Activated T-cell treated with anti-CD3 and anti-CD28 coated beads, Interleukin-2, amount 50 U/mL, for 1 hour (primary cell): ENCODE measurements around the gene KCNK10.

Experiments
- DNase-seq: peaks from one replicate; pipeline ENCODE4 v3.0.0-alpha.2; 2020

KCNK10 gene

DNA sequence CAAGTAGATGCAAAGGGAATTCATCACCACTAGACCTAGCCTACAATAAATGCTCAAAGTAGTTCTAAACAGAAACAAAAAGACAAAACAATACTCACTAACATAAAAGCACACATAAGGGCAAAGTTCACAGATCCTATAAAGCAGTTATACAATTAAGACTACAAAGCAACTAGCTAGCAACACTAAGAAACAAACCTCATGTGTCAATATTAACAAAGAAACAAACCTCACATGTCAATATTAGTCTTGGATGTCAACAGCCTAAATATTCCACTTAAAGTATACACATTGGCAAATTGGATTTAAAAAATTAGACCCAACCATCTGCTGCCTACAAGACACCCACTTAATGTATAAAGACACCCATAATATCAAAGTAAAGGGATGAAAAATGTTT is 152.7 kb downstream of the KCNK10 start:
- DNase-seq: no peak

DNA sequence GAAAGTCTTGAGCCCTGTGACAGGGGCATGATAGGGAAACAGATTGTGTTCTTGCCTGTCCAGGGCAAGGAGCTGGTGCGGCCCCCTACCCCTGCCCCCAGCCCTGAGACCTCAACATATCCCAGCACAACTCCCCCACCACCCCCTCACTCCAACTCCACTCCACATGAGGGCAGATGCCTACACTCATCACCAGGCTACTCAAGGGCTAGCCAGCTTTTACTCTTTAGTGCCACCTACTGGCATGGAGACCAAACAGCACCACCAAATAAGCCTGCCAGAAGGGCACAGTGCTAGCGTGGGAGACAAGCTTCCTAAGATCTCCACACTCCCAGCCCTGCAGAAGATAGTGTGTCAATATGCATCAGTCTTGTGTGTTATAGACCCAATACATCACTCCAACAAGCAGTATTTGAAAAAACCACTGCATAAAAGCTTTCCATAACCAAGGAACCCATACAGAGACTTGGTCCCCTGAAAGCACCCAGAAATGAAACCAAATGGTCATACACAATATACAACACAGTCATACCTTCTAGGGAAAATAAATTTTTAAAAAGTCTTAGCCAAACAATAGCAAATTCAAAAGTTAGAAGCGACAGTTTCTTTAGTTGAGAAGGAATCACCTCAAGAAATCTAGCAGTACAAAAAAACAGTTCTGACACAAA is 154.4 kb downstream of the KCNK10 start:
- DNase-seq: peak; percentile 55

DNA sequence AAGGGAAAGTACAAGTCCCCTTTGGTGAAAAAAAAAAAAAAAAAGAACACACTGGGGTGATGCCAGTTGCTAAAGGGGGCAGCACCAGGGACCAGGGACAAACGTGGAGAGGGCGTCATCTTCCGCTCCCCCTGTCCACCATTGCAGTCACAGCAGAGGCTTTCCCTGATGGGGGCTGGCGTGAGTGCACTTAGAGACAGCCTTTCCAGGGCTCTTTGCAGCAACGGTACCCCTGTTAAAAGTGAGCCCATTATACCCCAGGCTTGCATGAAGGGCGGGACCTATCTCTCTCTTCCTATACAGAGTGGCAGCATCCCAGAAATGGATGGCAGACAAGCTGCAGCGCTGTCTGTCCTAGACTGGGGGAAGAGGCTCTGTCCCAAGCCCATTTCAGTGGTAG is 155.0 kb downstream of the KCNK10 start:
- no peak for DNase-seq

GRCh38 chr14:88166616-88167015 is 156.5 kb downstream of the KCNK10 start:
- DNase-seq: no peak

DNA sequence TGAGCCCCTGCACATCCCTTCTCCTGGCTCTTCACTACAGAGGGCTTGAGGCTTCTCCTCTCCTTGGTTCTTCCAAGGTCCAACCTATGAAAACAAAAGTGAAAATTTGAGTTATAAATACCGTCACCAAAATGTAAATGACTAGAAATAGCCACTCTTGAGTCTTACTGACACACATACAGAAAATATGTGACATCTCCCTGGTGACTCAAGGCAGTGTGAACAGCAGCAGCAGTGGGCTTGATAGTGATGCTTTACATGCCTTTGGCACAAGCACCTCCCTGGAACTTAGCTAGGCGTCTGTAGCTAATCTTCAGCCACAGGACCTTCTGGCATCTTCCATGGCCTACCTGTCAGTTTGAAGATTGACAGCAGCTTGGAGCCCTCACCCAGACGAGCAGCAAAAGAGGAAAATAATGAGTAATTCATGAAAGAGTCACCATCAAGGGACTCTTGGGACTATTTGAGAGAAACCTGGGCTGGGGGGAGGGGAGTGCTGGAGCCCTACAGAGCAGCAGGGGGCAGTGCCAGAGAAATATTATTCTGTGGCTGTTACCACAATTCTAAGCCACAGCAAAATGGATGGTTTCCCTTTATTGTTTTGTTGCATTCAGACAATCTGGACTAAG is 158.0 kb downstream of the KCNK10 start:
- no peak for DNase-seq

DNA sequence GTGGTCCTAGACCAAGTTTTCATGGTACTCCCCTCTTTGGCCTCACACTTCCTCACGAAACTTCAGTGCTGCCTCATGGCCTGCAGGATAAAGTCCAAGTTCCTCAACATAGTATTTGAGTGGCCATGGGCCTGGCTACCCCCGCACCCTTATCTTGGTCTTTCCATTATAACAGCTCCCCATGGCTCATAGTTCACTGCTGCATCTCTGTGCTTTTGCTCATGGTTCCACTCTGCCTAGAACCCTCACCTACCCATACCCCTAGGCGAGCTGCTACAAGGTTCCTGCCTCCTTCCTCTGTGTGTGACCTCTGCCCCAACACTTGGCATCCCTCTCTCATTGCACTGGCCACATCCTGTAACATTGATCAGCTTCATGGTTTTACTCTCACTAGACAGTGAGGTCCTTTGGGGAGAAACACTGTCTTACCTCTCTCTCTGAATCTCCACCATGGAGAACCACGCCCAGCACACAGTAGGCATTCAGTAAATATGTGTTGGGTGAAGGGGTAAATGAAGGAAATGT is 159.3 kb downstream of the KCNK10 start:
- DNase-seq: no peak

- no peak for DNase-seq
Measured at GRCh38 chr14:88156127-88156526, 166.9 kb downstream of the KCNK10 start.

- DNase-seq: no peak
Measured at GRCh38 chr14:88154926-88155325, 168.1 kb downstream of the KCNK10 start.

DNA sequence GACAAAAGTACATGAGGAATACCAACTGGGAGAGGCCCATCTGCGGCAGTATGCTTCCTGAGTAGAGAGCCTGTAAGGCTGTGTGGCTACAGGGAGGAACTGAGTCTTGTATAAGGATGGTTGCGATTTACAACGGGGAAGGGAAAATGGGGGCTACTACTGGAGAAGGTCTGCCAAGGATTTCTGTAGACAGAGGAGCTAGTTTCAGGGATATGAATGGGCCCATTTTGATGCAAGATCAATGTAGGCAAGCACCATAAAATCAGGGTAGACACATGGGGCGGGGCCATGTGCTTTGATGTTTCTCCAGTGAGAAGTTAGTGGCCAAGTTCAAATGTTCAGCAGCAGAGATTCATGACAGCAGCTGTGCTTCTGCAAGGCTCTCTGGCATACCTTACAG is 168.7 kb downstream of the KCNK10 start:
- no peak for DNase-seq

DNA sequence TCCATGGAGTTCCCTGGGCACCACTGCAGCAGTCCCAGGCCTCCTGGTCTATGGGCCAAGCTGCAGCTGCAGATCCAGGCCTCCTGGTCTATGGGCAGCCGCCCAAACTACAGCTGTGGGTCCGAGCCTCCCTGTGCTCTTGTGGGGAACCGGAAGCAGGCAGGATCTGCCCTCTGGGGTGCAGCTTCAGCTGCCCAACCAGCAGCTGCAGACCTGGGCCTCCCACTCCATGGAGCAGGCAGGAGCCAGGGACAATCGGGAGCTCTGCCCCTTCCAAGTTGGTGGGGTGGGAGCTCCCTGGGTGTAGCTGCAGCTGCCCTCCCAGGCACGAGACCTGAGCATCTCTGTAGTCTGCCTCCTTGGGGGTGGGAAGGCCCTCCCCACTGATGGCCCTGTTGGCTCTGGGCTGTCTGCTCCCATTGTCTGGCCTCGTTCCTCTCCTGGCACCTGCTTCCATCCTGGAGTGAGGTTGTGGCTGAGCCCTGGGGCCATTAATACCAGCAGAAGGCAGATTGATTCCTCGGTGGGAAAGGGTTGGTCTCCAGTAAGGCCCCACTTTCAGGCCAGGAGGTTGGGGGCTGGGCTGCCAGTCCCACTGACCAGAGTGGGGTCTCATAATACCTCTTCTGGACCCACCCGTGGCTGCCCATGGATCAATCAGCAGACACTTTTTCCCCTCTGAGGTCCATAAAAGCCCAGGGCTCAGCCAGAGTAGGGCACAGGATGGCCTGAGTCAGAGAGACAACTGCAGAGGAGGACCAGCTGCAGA is 176.0 kb downstream of the KCNK10 start:
- DNase-seq: no peak

- no peak for DNase-seq
Measured at GRCh38 chr14:88143810-88144209, 179.3 kb downstream of the KCNK10 start.

DNA sequence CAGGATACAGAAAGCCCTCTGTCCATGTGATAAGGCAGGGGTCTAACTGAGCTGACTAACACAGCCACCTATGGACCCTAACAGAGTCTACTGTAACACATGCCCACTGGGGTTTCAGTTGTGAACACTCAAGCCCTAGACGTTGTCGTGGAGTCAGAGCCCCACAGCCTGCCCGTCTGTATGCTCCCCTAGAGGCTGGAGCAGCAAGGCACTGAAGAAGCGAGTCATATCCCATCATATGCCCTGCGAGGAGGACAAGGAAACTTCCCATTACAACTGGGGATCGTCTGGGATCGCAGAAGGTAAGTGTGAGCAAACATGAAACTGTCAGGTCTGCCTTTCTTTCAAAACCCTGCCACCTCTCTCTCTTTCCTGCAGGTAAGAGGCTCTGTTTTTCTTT is 180.1 kb downstream of the KCNK10 start:
- no peak for DNase-seq

DNA sequence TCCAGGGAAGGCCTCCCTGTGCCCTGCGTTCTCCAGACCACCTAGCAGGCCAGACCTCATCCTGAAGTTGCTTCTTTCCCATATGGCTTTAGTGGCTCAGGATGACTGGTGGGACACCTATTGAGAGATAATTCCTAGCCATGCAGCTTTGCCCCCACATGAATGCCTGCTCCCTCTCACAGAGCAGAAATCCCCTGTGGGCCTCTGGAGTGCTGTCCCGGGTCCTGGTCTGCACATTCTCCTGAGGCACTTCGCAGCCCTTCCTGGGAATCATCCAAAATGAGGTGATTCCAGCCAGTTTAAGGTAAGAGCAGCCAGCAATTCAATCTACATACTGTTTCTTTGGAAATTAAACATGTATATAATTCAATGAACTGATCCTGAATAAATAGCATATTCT is 182.2 kb downstream of the KCNK10 start:
- no peak for DNase-seq

DNA sequence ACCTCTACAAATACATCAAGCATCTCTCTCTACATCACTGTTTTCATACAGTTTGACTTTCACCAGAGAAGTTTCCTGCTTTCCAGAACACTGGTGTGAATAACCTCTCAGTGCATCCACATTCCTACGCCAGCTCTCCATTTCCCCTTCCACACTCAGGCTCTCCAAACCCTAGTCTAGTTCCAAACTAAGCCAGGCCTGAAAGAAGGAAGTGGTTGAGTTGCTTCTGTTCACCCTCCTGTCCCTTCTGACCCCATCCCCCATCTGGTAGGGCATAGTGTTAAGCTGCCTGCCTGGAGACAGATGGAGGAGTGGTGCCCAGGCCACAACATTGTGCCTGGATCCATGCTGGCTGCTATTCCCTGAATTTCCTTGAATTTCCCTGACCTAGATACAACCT is 185.7 kb downstream of the KCNK10 start:
- DNase-seq: no peak
